ENCODE results near the gene SLC26A11. TPM values are rescaled to one million over a fixed set of nuclear protein-coding genes. Genes with fewer than 3 reads are reported as not detected.
A peak's percentile ranks its signal among the peaks of the same experiment; 100 is the strongest.

The SLC26A11 gene
- total and polyA plus RNA-seq, 2 donors from 2014 or later = 11.3 to 24.5 TPM

GRCh38 chr17:80209765-80210164, 10.5 kb upstream of the SLC26A11 start:
- FAIRE-seq (no peak), DNase-seq (no peak)
- H3K27ac ChIP-seq (ENCODE audit: low read depth in 2 of 2, low read length in 2 of 2) = no peak overlapping the region
- peaks cover 0 to 12% (median 9%) of the 10 kb centered on the region in 3 donors for H3K36me3 ChIP-seq (ENCODE audit: control insufficient read depth in 2 of 3, insufficient read depth in 3 of 3, low read length in 3 of 3)
- H3K27me3 ChIP-seq (ENCODE audit: control insufficient read depth, insufficient read depth, low read length) = no peaks in the 10 kb centered on the region
- intact Hi-C loops (cut with DNase I) = no loop called here
- no peak overlapping the region for H3K4me3 ChIP-seq (ENCODE audit: low read length in 3 of 3)
- no peaks in the 10 kb centered on the region for H3K9me3 ChIP-seq (ENCODE audit: control insufficient read depth in 2 of 3, insufficient read depth in 1 of 3, low read length in 3 of 3)
- no peak overlapping the region for H3K9ac ChIP-seq (ENCODE audit: low read length in 3 of 3)
- no peaks in the 10 kb centered on the region for H3K4me1 ChIP-seq (ENCODE audit: control insufficient read depth in 2 of 3, insufficient read depth in 2 of 3, low read depth in 1 of 3, low read length in 3 of 3)
- TF ChIP-seq CTCF (IDR thresholded peaks at IDR 0.05; ENCODE audit: borderline replicate concordance, extremely low read depth, insufficient read depth) = no peak

- Histone ChIP-seq H3K36me3 (ENCODE audit: control insufficient read depth in 2 of 3, insufficient read depth in 3 of 3, low read length in 3 of 3) (peaks cover 0 to 12% (median 9%) of the 10 kb centered on the region in 3 donors), H3K4me3 (ENCODE audit: low read length in 3 of 3) (no peak overlapping the region), H3K9ac (ENCODE audit: low read length in 3 of 3) (no peak overlapping the region), H3K9me3 (ENCODE audit: control insufficient read depth in 2 of 3, insufficient read depth in 1 of 3, low read length in 3 of 3) (no peaks in the 10 kb centered on the region), H3K27ac (ENCODE audit: low read depth in 2 of 2, low read length in 2 of 2) (no peak overlapping the region), H3K4me1 (ENCODE audit: control insufficient read depth in 2 of 3, insufficient read depth in 2 of 3, low read depth in 1 of 3, low read length in 3 of 3) (no peaks in the 10 kb centered on the region), H3K27me3 (ENCODE audit: control insufficient read depth, insufficient read depth, low read length) (no peaks in the 10 kb centered on the region)
- TF ChIP-seq CTCF (IDR thresholded peaks at IDR 0.05; ENCODE audit: borderline replicate concordance, extremely low read depth, insufficient read depth) = no peak
- FAIRE-seq (no peak), DNase-seq (no peak)
- intact Hi-C loops (cut with DNase I) = no loop called here
Observed at GRCh38 chr17:80210348-80211108, 9.7 kb upstream of the SLC26A11 start.

GRCh38 chr17:80212109-80212508, 8.1 kb upstream of the SLC26A11 start:
- Histone ChIP-seq H3K9me3 (ENCODE audit: control insufficient read depth in 2 of 3, insufficient read depth in 1 of 3, low read length in 3 of 3) (no peaks in the 10 kb centered on the region), H3K36me3 (ENCODE audit: control insufficient read depth in 2 of 3, insufficient read depth in 3 of 3, low read length in 3 of 3) (peaks cover 0 to 12% (median 10%) of the 10 kb centered on the region in 3 donors), H3K4me3 (ENCODE audit: low read length in 3 of 3) (no peak overlapping the region), H3K4me1 (ENCODE audit: control insufficient read depth in 2 of 3, insufficient read depth in 2 of 3, low read depth in 1 of 3, low read length in 3 of 3) (no peaks in the 10 kb centered on the region), H3K27me3 (ENCODE audit: control insufficient read depth, insufficient read depth, low read length) (no peaks in the 10 kb centered on the region), H3K9ac (ENCODE audit: low read length in 3 of 3) (no peak overlapping the region), H3K27ac (ENCODE audit: low read depth in 2 of 2, low read length in 2 of 2) (no peak overlapping the region)
- DNase-seq (peak in 1 of 5 donors; percentile 61), FAIRE-seq (no peak)
- no peak for TF ChIP-seq CTCF (IDR thresholded peaks at IDR 0.05; ENCODE audit: borderline replicate concordance, extremely low read depth, insufficient read depth)
- intact Hi-C loops (cut with DNase I) = no loop called here

All from kidney (tissue), 14 donors.